Measurements from ENCODE around the gene CARMIL1. TPM values are rescaled to one million over a fixed set of nuclear protein-coding genes. Genes with fewer than 3 reads are reported as not detected.

The CARMIL1 gene
- total and polyA plus RNA-seq, 2 of the 8 experiments (the other 6 are each of a cell fraction or from before 2014, with no cell fraction given): 20.3 to 40.4 TPM

DNA sequence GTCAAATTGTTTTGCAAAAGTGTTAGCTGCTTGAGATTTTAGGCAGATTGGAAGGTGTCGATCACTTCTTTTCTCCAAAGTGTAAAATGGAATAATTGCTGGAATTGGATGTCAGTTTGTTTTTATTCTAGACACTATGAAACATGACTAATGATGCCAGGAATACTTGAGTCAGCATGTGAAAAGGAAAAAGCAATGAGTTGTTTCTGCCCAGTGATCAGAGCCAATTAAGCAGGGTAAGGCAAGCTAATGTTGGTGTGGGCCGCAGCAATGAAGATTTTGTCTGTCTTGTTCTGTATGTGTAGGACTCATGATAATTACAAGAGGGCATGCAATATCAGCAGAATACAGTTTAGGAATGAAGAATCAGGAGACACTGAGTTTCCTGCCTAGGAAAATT is 110.3 kb downstream of the CARMIL1 start:
- Histone ChIP-seq H3K23ac (ENCODE audit: insufficient read length) (no peak overlapping the region), H3K4ac (replicated peaks; ENCODE audit: insufficient read length, low read depth, low read length) (no peak overlapping the region), H3K4me2 (ENCODE audit: insufficient read depth in 1 of 2, low read depth in 2 of 2, low read length in 2 of 2) (no peak overlapping the region), H3K27ac (ENCODE audit: low read depth, low read length) (no peak overlapping the region), H2BK5ac (ENCODE audit: low read depth, low read length) (no peak overlapping the region), H3K79me2 (ENCODE audit: control insufficient read depth in 1 of 2, insufficient read depth in 2 of 2, low read length in 2 of 2) (peaks cover 0 to 78% of the 10 kb centered on the region in 2 experiments; a peak in 2 of 4 replicates), H2BK20ac (ENCODE audit: low read length) (no peak overlapping the region), H3K18ac (ENCODE audit: extremely low read depth, low read length) (no peak overlapping the region), H2AK5ac (ENCODE audit: low read depth, low read length) (no peak overlapping the region), H3K4me1 (replicated peaks in 1 of 4; ENCODE audit: control insufficient read depth in 3 of 4, insufficient read depth in 4 of 4, low read length in 3 of 4) (peaks cover 0 to 12% (median 0%) of the 10 kb centered on the region in 4 experiments; a peak in 1 of 7 replicates), H4K5ac (ENCODE audit: insufficient read length, low read depth, low read length) (no peak overlapping the region), H2BK15ac (ENCODE audit: low read length) (no peak overlapping the region), H2BK12ac (ENCODE audit: low read depth, low read length) (no peak overlapping the region), H3K9me3 (ENCODE audit: insufficient read depth in 2 of 2, low read depth in 1 of 2, low read length in 1 of 2) (no peaks in the 10 kb centered on the region), H4K91ac (replicated peaks; ENCODE audit: insufficient read length, low read length) (no peak overlapping the region), H3K4me3 (ENCODE audit: extremely low read depth in 1 of 4, insufficient read depth in 2 of 4, low read depth in 3 of 4, low read length in 4 of 4) (no peak overlapping the region), H3K23me2 (ENCODE audit: low read depth, low read length) (no peaks in the 10 kb centered on the region), H3K9ac (replicated peaks in 1 of 4; ENCODE audit: extremely low read depth in 1 of 4, low read depth in 3 of 4, low read length in 3 of 4) (no peak overlapping the region), H3K79me1 (ENCODE audit: low read depth, low read length) (peaks cover 4% of the 10 kb centered on the region), H4K20me1 (replicated peaks in 1 of 2; ENCODE audit: control insufficient read depth in 1 of 2, insufficient read depth in 2 of 2, low read length in 2 of 2) (no peaks in the 10 kb centered on the region), H4K8ac (ENCODE audit: extremely low read depth, insufficient read depth, low read length) (no peak overlapping the region), H3K14ac (ENCODE audit: insufficient read length) (no peak overlapping the region), H3K27me3 (replicated peaks in 1 of 4; ENCODE audit: control insufficient read depth in 3 of 4, extremely low read depth in 1 of 4, insufficient read depth in 3 of 4, low read length in 3 of 4) (no peaks in the 10 kb centered on the region), H2BK120ac (replicated peaks; ENCODE audit: low read depth, low read length) (no peak overlapping the region), H2AFZ (ENCODE audit: low read length) (no peak overlapping the region), H3K56ac (replicated peaks; ENCODE audit: insufficient read length, low read depth, low read length) (no peak overlapping the region), H3K36me3 (ENCODE audit: control insufficient read depth in 2 of 4, insufficient read depth in 4 of 4, low read length in 3 of 4) (no peaks in the 10 kb centered on the region)
- ChIA-PET CTCF (ENCODE audit: partially characterized antibody) (interaction anchor here (1.0 kb wide), 1 partner anchor 17 kb away, joined by 4 read pairs; no protein-coding TSS in a partner anchor), POLR2A (ENCODE audit: partially characterized antibody) (interaction anchor here (1.3 kb wide), 1 partner anchor 9 kb away, joined by 3 read pairs; no protein-coding TSS in a partner anchor)
- no peak for FAIRE-seq
- WGBS, 2 experiments (ENCODE audit: extremely low coverage in 1 of 2, insufficient coverage in 1 of 2, insufficient read length in 1 of 2, insufficient replicate concordance in 2 of 2, low coverage in 1 of 2, low lambda C conversion rate in 2 of 2, missing lambda C conversion rate in 1 of 2): 80% methylated on average over 2 of the region's 2 CpGs; no CpG with 5 or more reads in 1 of the 2 experiments
- DNase-seq (ENCODE audit: low read depth in 1 of 2, low spot score in 2 of 2): no peak

Data from H1 (cell line).